Medulla oblongata (tissue), 1 donor: ENCODE results near the gene COBL.

Experiments used
- DNase-seq: peaks from one replicate; pipeline ENCODE4 v3.0.0-alpha.2; 2015; ENCODE audit errors: extremely low spot score

COBL gene

DNA sequence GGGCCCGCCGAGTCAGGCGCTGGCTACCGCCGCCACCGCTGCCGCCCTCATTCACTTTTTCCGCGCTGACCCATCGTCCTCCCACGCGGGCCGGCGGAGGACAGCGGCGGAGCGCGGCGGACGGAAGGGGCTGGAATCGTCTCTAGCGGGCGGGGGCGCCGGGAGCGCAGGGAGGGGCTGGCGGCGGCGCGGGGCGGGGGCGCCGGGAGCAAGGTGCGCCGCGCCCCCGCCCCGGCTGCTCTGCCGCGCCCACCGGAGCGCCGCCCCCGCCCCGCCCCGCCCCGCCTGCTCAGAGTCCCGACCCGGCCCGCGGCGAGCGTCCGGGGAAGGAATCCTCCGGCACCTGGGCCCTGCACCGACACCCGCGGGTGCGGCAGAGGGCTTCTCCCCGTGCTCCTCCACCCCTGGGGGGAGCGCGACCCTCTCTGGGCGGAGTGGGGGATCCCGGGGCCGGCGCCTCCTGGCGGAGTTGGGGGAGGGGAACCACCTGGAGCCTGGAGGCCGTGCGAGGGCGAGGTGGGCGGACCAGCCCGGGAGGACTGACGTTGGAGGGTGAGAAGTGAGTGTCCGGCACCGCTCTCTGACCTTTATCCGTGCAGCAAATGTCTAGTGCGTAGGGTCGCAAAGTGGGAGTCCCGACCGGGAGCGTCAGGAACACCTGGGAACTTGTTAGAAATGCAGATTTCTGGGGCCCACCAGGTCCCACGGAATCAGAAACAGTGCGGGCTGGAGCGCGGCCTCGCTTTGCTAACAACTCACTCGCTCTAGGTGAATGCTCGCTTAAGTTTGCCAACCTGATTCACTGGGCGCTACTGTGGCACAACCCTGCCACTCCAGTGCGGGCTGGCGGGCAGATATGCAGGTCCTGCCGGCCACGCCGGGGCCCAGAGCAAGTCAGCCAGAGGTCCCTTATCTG is at the start of gene COBL:
Gene COBL, minus strand, starts transcription at position 144 of the 916 bp plus-strand sequence. CDS start 176 bp downstream, outside the sequence.
- DNase-seq, result no peak

DNA sequence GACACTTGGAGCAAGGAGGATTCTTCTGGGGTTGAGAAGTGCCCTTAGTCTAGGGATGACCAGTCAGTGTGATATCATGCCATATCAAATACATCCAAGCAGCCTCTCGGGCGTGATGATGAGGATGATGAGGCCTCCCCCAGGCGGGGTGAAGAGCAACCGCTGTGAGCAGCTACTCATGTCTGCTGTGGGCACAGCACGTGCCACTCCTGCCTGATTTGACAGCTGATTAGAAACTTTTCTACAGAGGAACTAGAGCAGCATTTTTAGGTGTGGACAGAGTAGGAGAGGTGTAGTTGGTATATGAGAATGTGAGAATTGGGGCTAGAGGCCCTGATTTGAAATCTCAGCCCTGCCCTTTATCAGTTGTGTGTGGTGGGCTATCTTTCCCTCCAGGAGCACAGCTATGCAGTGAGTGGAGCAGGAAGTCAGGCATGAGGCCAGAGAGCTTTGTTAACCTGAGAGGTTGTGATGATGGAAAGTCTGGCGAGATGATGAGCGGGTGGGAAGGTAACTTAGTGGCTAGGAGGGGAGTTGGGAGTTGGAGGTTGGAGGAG is 49.6 kb upstream of the COBL start:
- DNase-seq, result no peak

GRCh38 chr7:51357821-51358220 is 41.2 kb upstream of the COBL start:
- DNase-seq, result peak; percentile 23

DNA sequence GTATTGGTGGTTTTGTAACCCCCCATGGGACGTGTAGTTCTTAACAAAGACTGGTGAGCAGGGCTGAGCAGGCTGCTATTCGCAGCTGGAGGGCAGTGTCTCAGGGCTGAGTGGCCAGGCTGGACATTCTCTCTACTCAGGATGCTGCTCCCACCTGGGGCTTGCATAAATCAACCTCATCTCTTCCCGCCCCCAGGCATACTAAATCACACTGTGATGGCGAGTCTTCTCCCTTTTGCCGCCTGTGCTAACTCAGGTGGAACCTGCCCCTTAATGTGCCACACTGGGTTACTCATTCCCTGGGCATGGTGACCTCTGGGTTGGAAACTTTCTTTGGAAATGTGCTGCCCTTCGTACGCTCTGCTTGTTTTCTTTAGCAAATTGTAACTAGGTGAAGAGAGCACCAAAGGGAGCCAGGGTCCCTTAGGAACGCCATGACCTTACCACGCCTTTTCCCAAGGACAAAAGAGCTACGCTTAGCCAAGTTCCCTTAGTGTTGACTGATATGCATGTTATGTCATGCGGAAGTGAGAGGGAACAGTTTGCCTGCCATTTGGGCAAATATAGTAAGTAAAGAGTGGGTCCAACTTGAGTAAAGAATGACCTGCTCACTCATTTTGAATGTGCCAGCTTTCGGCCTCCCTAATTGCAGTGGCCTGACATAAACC is 40.4 kb upstream of the COBL start:
- no peak for DNase-seq

GRCh38 chr7:51354897-51355296 is 38.3 kb upstream of the COBL start:
- DNase-seq, result no peak

DNA sequence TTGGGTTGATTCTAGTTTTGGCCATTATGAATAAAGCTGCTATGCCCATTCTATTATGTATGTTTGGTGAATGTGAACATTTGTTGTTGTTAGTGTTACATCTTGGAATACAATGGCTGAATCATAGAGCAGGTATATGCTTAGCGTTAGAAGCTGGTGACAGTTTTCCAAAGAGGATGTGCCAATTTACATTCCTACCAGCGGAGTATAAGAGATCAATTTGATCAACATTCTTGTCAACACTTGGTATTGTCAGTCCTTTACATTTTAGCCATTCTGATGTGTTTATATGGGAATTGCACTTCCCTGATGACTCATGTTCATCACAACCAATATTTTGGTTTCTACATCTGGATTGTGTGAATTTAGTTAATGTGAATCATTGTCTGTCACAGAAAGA is 37.8 kb upstream of the COBL start:
- DNase-seq, result no peak

DNA sequence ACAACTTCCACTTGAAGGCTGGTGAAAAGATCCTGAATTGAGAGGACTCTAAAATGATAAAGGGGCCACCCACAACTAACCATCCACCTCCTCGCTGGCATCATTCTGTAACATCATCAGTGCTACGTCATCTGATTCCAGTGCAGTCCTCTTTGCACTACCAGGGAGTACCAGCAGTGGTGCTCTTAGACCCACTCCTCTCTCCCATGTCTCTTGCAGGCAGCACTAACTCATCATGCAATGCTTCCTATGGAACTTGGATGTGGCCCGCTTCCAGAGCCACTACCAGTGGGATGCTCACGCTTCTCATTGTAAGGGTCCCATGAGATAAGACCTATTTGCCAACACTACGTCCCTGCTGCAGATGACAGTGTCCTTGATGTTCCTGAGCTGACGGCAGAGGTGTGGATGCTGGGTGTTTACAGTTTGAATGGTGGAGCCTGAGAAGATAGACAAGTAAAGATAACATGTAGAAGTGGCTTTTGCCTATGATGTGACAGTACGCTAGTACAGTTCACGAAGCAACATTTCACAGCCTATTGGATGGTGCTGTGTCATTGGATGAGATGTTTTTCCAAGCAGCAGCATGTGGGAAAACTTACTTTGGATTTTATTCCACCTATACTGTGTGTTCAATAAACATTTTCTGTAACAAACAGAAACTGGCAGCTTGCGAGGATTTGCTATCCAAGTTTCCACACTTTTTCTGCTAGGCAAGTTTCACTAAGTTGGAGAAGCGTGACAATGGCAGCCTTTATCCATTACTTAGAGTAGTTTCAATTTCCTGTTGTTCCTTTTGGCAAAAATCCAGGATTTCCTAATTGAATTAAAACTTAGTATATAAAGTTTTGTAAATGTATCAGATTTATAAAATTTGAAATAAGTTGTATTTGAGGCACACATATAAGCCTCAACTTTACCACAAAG is 35.8 kb upstream of the COBL start:
- peak; percentile 25 for DNase-seq

DNA sequence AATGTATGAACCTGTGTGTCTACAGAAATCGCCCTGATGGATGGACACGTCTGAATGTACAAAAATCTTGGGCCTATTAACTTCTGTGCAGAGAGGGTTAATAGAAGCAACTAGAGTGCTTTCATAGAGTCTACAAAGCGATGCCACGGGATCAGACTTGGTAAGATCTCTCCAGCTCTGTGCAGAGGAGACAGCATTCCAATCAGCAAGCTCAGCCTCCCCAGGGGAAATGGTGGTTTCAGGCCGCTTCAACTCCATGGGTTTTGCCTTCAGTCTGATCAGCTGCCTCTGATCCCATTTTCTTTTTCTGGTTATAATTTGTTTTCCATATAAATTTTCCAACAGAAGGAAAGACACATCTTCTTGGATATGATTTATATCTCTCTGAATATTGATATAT is 35.1 kb upstream of the COBL start:
- no peak for DNase-seq

- no peak for DNase-seq
Observed at GRCh38 chr7:51350546-51350896, 33.9 kb upstream of the COBL start.

- no peak for DNase-seq
Observed at GRCh38 chr7:51349820-51350545, 33.4 kb upstream of the COBL start.

- DNase-seq, result no peak
Observed at GRCh38 chr7:51346126-51346525, 29.5 kb upstream of the COBL start.

DNA sequence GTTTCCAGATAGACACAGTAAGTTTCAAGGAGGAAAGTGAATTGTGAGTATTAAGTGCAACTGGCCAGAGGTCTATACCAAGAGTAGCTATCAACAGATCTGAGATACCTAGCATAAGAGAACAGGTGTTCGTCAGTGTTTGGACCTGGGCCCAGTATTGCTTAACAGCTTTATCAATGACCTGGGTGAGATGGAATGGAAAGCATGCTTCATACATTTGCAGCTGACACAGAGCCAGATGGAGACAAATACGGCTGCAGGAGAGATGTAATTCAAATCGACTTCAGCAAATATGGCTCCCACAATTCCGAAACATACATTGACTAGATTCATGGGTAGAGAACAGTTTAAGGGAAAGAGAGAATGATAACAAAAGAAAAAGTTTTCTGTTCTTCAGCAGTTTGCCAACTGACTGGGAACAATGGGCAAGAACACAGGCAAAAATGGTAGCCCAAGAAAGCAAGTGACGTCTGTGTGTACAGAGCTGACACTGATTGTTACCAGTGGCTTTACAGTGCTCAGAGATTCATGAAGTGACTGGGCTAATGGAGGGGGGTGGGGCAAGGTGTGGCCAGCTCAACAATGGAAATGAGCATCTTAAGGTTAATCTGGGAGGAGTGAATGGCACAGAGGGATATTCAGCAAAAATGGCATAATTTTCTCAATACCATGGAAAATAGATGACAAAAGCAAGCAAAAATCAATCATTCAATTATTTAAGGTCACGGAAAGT is 28.0 kb upstream of the COBL start:
- no peak for DNase-seq

GRCh38 chr7:51340936-51341335 is 24.3 kb upstream of the COBL start:
- no peak for DNase-seq

DNA sequence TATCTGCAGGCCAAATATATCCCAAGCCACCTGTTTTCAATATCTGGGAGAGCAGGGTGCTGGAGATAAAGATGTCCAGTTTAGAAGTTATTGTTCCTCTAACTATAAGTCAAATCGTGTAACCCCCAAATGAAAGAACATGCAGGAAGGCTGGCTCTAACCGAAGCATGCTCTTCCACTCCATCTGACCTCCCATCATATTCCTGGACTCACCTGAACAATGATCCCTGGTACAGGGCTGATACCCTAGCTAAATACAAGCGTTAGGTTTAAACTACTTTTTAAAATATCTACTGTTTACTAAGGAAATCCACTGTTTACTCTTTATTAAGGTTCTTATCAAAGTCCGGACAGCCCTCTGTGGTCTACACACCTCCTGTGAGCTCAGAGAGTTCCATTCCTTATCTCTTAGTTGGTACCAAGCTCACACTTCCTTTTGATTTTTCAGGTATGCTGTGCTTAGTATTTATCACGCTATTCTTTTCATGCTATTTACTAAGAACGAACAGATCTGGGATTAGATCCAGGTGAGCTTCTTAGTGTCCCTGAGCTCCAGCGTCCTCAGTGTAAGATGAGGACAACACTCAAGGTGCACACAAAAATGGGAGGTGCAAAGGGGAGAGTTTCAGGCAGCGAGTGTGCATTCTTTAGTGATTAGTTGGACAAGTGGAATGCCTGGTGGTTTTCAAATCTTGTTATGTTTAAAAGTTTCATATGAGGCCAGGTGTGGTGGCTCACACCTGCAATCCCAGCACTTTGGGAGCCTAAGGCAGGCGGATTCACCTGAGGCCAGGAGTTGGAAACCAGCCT is 23.6 kb upstream of the COBL start:
- DNase-seq, result no peak

- no peak for DNase-seq
Observed at GRCh38 chr7:51335057-51335456, 18.4 kb upstream of the COBL start.

GRCh38 chr7:51329696-51330263 is 13.2 kb upstream of the COBL start:
- DNase-seq, result no peak

DNA sequence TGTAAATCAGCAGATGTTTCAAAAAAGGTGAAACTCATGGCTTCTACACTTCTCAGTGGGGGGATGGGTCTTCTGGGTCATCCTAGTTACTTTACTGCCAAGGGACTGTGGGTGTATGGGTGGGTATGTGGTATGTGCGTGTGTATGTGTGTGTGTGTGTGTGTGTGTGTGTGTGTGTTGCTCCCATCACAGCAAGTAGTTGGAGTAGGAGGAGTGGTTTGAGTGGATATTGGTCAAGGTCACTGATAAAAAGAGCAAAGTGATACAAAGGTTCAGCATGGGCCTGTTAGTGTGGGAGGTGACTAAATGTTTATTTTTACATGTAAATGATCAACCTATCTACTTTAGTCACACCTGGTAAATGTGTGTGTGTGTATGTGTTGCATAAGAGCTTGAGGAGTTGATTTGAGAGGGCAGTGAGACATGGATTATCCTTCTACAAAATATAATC is 11.8 kb upstream of the COBL start:
- no peak for DNase-seq

- no peak for DNase-seq
Observed at GRCh38 chr7:51327287-51327717, 10.7 kb upstream of the COBL start.

DNA sequence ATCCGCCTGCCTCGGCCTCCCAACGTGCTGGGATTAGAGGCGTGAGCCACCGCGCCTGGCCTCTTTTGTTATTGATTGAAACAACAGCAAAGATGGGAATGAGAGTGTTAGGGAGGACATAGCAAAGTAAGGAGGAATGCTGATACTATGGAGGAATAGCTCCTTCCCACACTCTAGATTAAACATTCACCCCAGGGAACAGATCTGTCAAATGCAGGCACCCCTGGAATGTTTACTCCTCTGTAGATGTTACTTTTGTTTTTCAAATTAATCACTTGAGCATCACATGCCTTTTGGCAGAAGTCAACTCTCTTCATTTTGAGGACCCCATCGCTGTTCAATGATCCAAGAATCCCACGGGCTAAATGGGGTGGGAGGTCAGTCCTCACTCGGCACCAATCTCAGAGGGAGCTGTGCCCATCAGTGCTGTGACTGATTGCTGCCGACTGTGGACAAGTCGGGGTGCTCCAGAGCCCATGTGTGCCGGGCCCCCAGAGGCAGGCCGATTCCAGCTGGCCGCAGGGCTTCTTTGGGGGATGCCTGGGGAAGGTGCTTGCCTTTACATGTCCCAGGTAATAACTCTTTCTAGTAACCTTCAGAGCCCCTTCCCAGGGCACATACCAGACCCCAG is 10.2 kb upstream of the COBL start:
- no peak for DNase-seq
